ENCODE measurements around the gene RSPO4.

DNA sequence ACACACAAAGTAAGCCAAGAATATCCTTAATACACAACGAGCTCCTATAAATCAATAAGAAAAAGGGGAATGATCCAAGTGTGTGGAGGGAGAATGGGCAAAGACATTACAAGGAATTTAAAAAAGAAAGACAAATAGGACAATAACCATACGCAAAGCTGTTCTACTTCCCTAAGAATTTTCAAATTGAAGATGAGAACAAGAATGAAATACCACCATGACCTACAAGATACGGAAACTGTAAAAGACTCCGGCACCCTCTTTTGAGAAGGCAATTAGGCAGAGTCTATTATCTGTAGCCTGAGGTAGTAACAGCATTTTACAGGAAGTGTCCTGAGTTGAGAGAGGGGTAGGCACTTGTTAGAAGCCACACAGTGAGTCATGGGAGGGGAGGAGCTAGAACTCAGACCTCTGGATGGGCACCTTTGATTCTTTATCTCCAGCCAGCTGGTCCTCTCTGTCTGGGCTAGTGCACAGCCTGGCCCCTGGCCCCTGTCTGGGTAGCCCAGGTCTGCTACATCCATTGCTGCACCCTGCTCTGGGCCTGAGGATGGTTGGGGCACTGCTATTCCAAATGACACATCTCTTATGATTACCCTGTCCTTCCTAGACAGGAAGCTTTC, 15.3 kb downstream of the RSPO4 start:
- TF ChIP-seq CTCF (IDR thresholded peaks at IDR 0.05; ENCODE audit: low read length) (no peak), EZH2 (IDR thresholded peaks at IDR 0.05; ENCODE audit: borderline replicate concordance, low read length) (no peak)

All from OCI-LY1 (cell line).